ELR (cell line): ENCODE data around the gene BCL2A1.
"Not testable (repeated sequence)": the region's sequence is repeated elsewhere in the genome, so short reads cannot be mapped to it uniquely, and the experiment has no call there.

Experiments
- DNase-seq: peaks from one replicate; pipeline ENCODE4 v3.0.0-alpha.2; 2015; ENCODE audit warnings: low read depth

Gene BCL2A1

GRCh38 chr15:79957741-79958140 is 13.3 kb downstream of the BCL2A1 start:
- DNase-seq = peak; percentile 37

DNA sequence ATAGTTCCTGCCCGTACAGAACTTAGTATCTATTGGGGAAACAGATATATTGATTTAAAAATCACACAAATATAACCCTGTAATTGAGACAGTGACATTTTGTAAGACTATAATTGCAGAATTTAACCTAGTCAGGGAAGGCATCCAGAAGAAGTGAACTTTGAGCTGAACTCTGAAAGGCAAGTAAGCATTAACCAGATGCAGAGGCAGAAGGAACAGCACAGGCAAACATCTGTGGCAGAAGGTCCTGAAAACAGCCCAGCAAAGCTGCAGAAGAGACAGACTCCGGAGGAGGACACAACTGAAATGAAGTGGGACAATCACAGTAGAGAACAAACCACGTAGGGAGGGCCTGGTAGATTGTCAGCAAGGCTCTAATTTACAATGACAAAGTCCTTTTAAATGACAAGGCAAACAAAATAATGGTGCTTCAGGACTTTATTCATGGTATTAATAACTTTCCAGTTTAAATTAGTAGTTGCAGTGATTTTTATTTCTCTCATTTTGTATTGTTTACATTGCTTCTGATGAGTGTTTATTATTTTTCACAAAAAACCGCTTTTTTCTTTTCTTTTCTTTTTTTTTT is 14.5 kb downstream of the BCL2A1 start:
- no peak for DNase-seq

DNA sequence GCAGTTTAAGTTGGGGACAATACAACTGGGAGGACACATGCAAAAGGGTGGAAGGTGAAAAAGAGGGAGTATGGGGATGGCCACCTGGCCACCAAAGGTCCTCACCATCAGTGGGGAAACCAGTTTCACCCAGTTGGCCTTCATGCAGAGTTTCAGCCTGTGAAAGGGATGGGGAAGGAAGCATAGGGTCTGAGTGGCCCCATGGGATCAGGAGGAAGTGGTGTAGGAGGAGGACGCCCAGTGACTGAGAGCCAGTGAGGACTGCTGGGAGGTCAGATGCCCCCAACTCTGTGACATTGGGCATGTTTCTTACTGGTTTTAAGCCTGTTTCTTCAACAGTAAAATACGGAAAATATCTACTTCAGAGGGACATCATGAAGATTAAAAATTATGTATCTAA is 16.3 kb downstream of the BCL2A1 start:
- DNase-seq = no peak

GRCh38 chr15:79953951-79954444 is 17.0 kb downstream of the BCL2A1 start:
- DNase-seq = no peak

- no peak for DNase-seq
Measured at GRCh38 chr15:79952329-79952728, 18.7 kb downstream of the BCL2A1 start.

- DNase-seq = no peak
Measured at GRCh38 chr15:79950247-79950646, 20.7 kb downstream of the BCL2A1 start.

- no peak for DNase-seq
Measured at GRCh38 chr15:79948761-79949160, 22.2 kb downstream of the BCL2A1 start.

- DNase-seq = peak; percentile 15
Measured at GRCh38 chr15:79948095-79948695, 22.8 kb downstream of the BCL2A1 start.

DNA sequence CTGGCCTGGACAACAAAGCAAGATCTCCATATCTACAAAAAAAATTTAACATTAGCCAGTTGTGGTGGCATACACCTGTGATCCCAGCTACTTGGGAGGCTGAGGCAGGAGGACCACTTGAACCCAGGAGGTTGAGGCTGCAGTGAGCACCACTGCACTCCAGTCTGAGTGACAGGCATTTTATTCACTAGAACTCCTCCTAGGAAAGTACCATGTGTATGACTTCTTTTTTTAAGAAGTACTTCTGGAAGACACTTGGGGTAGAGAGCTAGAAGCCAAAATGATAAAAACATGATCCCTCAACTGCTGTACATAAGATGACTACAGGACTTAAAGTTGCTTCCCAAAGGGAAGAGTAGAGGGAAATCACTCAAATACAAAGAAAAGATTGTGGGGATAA is 24.0 kb downstream of the BCL2A1 start:
- no peak for DNase-seq

DNA sequence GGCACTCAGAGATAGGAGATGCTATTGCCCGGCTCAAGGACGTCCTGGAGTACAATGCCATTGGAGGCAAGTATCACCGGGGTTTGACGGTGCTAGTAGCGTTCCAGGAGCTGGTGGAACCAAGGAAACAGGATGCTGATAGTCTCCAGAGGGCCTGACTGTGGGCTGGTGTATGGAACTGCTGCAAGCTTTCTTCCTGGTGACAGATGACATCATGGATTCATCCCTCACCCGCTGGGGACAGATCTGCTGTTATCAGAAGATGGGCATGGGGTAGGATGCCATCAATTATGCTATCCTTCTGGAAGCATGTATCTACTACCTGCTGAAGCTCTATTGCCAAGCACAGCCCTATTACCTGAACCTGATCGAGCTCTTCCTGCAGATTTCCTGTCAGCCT is 26.4 kb downstream of the BCL2A1 start:
- DNase-seq = no peak

DNA sequence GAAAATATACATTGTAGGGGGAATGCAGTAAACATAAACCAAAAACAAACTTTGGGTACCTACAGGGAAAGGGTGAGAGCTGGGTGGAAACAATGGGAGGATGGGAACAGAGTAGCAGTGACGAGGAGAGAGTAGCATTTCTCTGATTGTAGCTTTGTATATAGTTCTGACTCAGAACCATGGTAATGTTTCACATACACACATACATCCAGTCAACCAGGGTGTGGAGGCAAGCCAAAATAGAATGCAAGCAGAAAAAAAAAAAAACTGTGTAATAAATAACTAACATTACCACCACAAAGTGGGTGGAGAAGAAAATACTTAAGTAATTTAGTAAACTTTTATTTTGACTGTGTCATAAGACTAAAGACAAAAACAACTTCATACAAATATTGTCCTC is 27.2 kb downstream of the BCL2A1 start:
- peak; percentile 87 for DNase-seq

DNA sequence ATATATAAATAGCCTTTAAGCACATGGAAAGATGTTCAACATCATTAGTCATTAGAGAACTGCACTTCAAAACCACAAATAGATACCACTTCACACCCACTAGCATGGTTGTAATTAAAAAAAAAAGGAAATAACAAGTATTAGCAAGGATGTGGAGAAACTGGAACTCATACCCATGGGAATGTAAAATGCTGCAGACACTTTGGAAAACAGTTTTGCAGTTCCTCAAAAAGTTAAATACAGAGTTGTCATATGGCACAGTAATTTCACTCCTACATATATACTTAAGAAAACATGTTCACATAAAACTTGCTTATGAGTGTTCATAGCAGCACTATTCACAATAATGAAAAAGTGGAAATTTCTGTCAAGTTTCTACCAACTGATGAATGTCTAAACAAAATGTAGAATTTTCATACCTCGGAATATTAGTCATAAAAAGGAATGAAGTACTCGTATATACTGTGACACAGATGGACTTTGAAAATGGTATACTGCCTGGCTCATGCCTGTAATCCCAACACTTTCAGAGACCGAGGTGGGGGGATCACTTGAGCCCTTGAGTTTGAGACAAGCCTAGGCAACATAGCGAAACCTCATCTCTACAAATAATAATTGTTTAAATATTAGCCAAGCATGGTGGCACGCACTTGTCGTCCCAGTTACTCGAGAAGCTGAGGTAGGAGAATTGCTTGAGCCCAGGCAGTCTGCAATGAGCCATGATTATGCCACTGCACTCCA is 28.1 kb downstream of the BCL2A1 start:
- DNase-seq = peak; percentile 87

DNA sequence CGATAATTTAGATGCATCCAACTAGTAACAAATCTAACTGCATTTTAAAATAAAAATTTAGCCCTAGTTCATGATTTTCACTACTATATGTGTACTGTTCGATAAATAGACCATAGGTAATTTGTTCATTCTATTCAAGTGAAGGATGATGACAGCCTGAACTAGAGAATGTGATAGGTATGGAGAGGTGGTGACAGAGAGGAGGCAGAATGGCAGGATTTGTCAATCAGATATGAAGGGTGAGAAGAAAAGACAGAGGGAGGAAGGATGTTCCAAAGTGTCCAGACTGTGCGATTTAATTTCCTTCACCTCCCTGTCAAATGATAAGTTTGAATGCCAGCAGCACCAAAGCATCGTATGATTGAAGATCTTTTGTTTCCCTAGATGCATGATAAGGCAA is 31.6 kb downstream of the BCL2A1 start:
- DNase-seq = no peak

DNA sequence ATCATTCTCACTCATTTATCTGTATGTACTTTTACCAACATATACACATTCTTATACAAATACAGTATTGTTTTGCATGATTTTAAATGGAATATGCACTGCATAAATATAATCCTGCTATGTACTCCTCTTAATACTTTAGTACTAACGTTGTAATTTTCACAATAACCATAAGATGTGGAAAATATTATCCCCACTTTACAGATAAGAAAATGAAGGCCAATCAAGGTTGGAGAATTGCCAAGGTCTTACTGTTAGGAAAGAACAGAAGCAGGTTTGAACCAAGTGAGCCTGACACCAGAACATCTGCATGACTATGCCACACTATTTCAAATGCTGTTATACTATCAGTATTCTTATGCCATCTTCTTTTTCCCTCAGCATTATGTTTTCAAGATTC is 32.9 kb downstream of the BCL2A1 start:
- DNase-seq = no peak

DNA sequence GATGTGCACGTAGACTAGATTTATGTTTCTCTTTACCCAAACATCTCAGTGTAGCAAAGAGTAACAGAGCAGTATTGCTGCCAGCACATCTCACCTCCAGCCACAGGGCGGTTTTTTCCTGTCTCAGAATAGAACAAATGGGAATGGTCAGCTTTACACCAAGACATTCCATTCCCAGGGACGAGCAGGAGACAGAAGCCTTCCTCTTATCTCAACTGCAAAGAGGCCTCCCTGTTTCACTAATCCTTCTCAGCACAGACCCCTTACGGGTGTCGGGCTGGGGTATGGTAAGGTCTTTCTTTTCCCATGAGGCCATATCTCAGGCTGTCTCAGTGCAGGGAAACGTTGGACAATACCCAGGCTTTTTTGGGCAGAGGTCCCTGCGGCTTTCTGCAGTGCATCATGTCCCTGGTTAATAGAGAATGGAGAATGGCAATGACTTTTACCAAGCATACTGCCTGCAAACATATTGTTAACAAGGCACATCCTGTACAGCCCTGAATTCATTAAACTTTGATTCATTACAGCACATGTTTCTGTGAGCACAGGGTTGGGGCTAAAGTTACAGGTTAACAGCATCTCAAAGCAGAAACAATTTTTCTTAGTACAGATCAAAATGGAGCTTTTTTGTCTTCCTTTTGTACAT is 35.3 kb downstream of the BCL2A1 start:
- DNase-seq = not testable (repeated sequence)

- no peak for DNase-seq
Measured at GRCh38 chr15:79933231-79933630, 37.8 kb downstream of the BCL2A1 start.

DNA sequence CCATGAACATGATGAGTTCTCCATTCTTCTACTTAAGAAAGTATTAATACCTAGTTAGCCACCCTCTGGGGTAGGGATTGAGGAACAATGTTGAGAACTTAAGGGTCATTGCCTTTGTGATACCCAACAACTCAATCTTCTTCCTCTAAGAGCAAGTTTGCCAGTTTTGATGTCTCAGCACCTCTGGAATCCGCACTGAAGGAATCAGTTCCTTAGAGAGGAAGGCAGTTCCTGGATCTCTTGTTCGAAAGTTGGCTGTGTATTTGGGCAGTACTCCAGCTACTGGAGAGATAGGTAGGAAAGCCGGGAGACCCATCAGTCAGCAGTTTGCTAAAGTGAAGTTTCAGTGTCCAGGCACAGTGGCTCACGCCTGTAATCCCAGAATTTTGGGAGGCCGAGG is 38.5 kb downstream of the BCL2A1 start:
- DNase-seq = no peak

DNA sequence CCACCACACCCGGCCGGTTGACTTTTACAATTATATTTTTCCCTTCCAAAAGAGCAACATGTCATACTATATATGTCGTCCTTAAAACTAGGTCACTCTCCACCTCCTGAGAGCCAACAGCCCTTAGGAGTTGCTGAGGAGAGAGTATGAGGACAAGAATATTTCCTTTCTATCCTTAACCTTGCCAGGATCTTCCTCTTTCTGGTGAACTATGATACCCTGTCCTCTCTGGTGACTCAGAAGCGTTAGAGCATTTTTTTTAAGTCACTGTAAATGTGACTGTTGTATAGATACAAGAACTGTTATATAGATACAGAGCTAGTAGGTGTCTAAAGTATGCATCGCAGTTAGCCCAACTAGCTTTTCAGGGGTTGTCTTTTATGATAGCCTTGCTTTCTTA is 40.5 kb downstream of the BCL2A1 start:
- no peak for DNase-seq

DNA sequence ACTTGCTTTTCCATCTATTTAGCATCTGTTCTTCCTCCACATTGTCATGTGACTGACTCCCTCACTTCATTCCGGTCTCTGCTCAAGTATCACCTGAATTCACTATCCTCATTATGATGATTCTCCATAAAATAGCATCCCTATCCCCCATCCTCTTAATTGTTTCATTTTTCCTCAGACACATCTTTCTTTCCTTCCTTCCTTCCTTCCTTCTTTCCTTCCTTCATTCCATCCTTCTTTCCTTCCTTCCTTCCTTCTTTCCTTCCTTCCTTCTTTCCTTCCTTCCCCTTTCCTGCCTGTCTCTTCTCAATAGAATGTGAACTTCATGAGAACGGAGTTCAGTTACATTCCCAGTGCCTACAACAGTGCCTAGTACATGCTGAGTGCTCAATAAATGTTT is 41.6 kb downstream of the BCL2A1 start:
- DNase-seq = no peak

DNA sequence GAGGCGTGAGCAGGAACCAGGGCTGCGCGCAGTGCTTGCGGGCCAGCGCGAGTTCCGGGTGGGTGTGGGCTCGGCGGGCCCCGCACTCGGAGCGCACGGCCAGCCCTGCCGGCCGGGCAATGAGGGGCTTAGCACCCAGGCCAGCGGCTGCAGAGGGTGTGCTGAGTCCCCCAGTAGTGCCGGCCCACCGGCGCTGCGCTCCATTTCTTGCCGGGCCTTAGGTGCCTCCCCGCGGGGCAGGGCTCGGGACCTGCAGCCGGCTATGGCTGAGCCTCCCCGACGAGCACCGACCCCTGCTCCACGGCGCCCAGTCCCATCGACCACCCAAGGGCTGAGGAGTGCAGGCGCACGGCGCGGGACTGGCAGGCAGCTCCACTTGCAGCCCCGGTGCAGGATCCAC is 44.9 kb downstream of the BCL2A1 start:
- not testable (repeated sequence) for DNase-seq

- DNase-seq = no peak
Measured at GRCh38 chr15:79924379-79924778, 46.6 kb downstream of the BCL2A1 start.

DNA sequence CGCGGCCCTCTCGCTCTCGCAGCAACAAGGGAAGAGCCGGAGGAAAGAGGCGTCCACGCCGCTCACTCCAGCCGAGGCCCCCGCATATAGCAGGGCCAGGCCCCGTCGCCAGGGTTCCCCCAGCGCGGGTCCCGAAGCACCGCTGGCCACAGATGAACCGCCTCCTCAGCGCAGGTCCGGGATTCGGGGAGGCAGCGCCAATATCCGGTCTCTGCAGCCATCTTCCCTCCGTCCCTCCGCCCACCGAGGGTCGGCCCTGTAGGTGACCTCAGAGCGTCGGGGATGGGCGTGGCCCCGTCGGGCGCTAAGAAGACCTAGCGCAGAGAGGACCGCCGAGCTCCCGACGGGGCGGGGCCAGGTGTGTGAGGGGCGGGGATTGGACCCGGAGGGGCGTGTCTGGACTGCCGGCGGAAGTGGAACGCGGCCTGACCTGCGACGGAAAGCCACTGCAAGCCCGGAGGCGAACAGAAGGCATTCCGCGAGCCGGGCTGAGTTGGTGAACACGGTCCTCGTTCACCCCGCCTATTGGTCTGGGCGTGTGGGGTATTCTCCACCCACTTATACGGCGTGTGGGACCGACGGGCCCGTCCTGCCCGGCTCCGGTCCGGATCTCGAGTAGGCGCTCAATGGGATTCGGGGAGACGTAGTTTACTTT is 47.4 kb downstream of the BCL2A1 start:
- DNase-seq = peak; percentile 95
